ENCODE data around the gene ADK.

Gene ADK

GRCh38 chr10:74753442-74754211, 602.6 kb downstream of the ADK start:
- no peak for DNase-seq (ENCODE audit: insufficient read length, low spot score)
- no peak for FAIRE-seq

GRCh38 chr10:74754381-74754821, 603.4 kb downstream of the ADK start:
- no peak for FAIRE-seq
- no peak for DNase-seq (ENCODE audit: insufficient read length, low spot score)

GRCh38 chr10:74755273-74755672, 604.3 kb downstream of the ADK start:
- FAIRE-seq, result no peak
- no peak for DNase-seq (ENCODE audit: insufficient read length, low spot score)

All from GM19239 (cell line).